T-cell (primary cell): ENCODE measurements around the gene PIP4K2A. TPM values are rescaled to one million over a fixed set of nuclear protein-coding genes. Genes with fewer than 3 reads are reported as not detected.

ENCODE experiments used
- ATAC-seq, 4 experiments: fragments of 200-7000 bp in 3 of 4; fragments of 150-1000 bp in 1 of 4; cut with Tn5 transposase; replicated peaks in 1 of 4; 1 replicate in 3 of 4; 2 replicates in 1 of 4; pipeline ENCODE4 v1.10.0; 2021; ENCODE audit warnings: moderate library complexity in 3 of 4, mild to moderate bottlenecking in 2 of 4, moderate number of reproducible peaks in 1 of 4
- CTCF ChIA-PET, 2 donors: fragments of 300-600 bp; sonication (Branson Sonifier 250); formaldehyde crosslinking; loops; one replicate each; lab custom pipeline; 2022; ENCODE audit warnings: antibody characterized with exemption in 2 of 2; lab: Charles Lee
- POLR2A ChIA-PET, 2 donors: fragments of 300-600 bp; sonication (Branson Sonifier 250); formaldehyde crosslinking; loops; one replicate each; lab custom pipeline; 2022; ENCODE audit warnings: antibody characterized with exemption in 2 of 2; lab: Charles Lee
- DNase-seq, 35 experiments: peaks; one replicate each; pipeline versions ENCODE4 v3.0.0 to v3.0.0-alpha.2; 2013 to 2023
- H3K27ac ChIP-seq: one replicate; pipeline ENCODE4 v1.5.1; 2013; ENCODE audit warnings: low read length
- H3K27me3 ChIP-seq, 2 experiments: replicated peaks in 1 of 2; 1 replicate in 1 of 2; 2 replicates in 1 of 2; pipeline versions ENCODE4 v1.6.1 to v1.7.0; 2013; ENCODE audit warnings: low read length in 1 of 2, mixed read lengths in 1 of 2; ENCODE audit not compliant: control insufficient read depth in 2 of 2, insufficient read depth in 2 of 2; ENCODE audit errors: extremely low read depth in 1 of 2
- H3K36me3 ChIP-seq, 2 donors: 1 replicate in 1 of 2; 2 replicates in 1 of 2; pipeline versions ENCODE4 v1.6.1 to v1.7.0; 2013; ENCODE audit warnings: low read length in 1 of 2; ENCODE audit not compliant: control insufficient read depth in 2 of 2, insufficient read depth in 1 of 2; ENCODE audit errors: extremely low read depth in 1 of 2
- H3K4me1 ChIP-seq, 2 experiments: 1 replicate in 1 of 2; 2 replicates in 1 of 2; pipeline versions ENCODE4 v1.6.1 to v1.7.0; 2013; ENCODE audit warnings: low read length in 2 of 2, mixed read lengths in 1 of 2; ENCODE audit not compliant: insufficient read depth in 2 of 2, control insufficient read depth in 1 of 2; ENCODE audit errors: extremely low read depth in 1 of 2
- H3K4me3 ChIP-seq, 2 donors: 1 replicate in 1 of 2; 2 replicates in 1 of 2; pipeline versions ENCODE4 v1.5.1 to v1.7.0; 2013; ENCODE audit warnings: mild to moderate bottlenecking in 2 of 2, low read length in 1 of 2, moderate library complexity in 1 of 2; ENCODE audit not compliant: control insufficient read depth in 1 of 2; ENCODE audit errors: extremely low read depth in 1 of 2
- H3K9me3 ChIP-seq: 2 replicates; pipeline ENCODE4 v1.7.0; 2013
- H3K27ac Mint-ChIP-seq, 2 donors: one replicate each; pipeline ENCODE4 v1.8.0; 2020 to 2021; ENCODE audit warnings: mild to moderate bottlenecking in 2 of 2, mixed read lengths in 2 of 2
- H3K27me3 Mint-ChIP-seq, 2 donors: one replicate each; pipeline ENCODE4 v1.8.0; 2021 to 2022; ENCODE audit warnings: mixed read lengths in 2 of 2
- H3K36me3 Mint-ChIP-seq: one replicate; pipeline ENCODE4 v1.8.0; 2021; ENCODE audit warnings: mixed read lengths
- H3K4me1 Mint-ChIP-seq, 3 donors: one replicate each; pipeline ENCODE4 v1.8.0; 2020 to 2022; ENCODE audit warnings: mixed read lengths in 3 of 3, mild to moderate bottlenecking in 1 of 3
- H3K4me3 Mint-ChIP-seq, 3 donors: one replicate each; pipeline ENCODE4 v1.8.0; 2020 to 2022; ENCODE audit warnings: mild to moderate bottlenecking in 3 of 3, mixed read lengths in 3 of 3, moderate library complexity in 3 of 3
- H3K9me3 Mint-ChIP-seq, 3 donors: one replicate each; pipeline ENCODE4 v1.8.0; 2020 to 2022; ENCODE audit warnings: mixed read lengths in 3 of 3
- WGBS: methylation state at CpG from one replicate; pipeline ENCODE4 v1.1.5; 2013; ENCODE audit warnings: missing lambda C conversion rate; ENCODE audit not compliant: insufficient coverage; 5-methylcytosine and 5-hydroxymethylcytosine counted together
- total RNA-seq, 35 experiments: library from RNA in 6 of 35; stranded (reverse) in 6 of 35; fragments of 120-200 nt in 1 of 35; gene quantifications; one replicate each; pipeline versions ENCODE4 v1.2.1 to v1.2.4 and lab custom pipeline; 2013 to 2026

The PIP4K2A gene
- total RNA-seq, 5 donors from 2014 or later (not counting 1 experiment from before 2014, with no cell fraction given), result 129 to 238 (median 160) TPM

- Mint-ChIP-seq H3K4me3 (peak overlapping the region; percentile 11 to 42 (median 18)), H3K9me3 (no peaks in the 10 kb centered on the region), H3K27ac (peak overlapping the region; percentile 77 to 88), H3K4me1 (peaks cover 89 to 96% (median 95%) of the 10 kb centered on the region in 3 donors), H3K27me3 (no peaks in the 10 kb centered on the region), H3K36me3 (peaks cover 16% of the 10 kb centered on the region)
- peak overlapping the region; percentile 45 for H3K27ac ChIP-seq
- no peaks in the 10 kb centered on the region for H3K27me3 ChIP-seq
- ChIA-PET POLR2A (interaction anchor here in 1 of 2 donors (0.7 kb wide), 1 partner anchor 45 kb away, joined by 3 read pairs; no protein-coding TSS in a partner anchor), CTCF (interaction anchor here in 1 of 2 donors (0.6 to 1.9 kb wide), 3 partner anchors 12 to 1835 kb away, joined by 3 to 7 read pairs (median 3); no protein-coding TSS in a partner anchor)
- peaks cover 66 to 74% of the 10 kb centered on the region in 2 experiments for H3K4me1 ChIP-seq
- no peak overlapping the region for H3K4me3 ChIP-seq
- H3K9me3 ChIP-seq, result no peaks in the 10 kb centered on the region
- H3K36me3 ChIP-seq, result peaks cover 0 to 12% of the 10 kb centered on the region in 2 donors
- no CpG with 5 or more reads among the region's 3 CpGs for WGBS
- ATAC-seq (no peak), DNase-seq (no peak)
These were observed 96.9 kb downstream of the PIP4K2A start for GRCh38 chr10:22617516-22617915.

DNA sequence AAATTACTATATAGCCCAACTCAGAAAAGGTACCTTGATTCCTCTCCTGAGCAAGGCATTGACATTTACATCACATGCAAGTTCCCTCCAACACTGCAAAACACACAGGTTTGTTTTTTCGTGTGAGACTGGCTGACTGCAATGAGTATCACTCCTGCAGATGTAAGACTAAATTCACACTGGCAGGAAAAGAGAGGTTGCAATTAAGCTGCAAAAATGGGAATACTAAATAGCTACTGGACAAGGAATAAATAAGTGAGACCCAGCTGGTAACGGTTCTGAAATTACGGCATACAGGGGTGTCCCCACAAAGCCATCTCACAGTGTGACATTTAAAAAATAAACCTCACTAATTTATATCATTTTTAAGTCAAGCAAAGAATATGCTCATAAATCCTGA is 97.3 kb downstream of the PIP4K2A start:
- Mint-ChIP-seq H3K27ac (peak overlapping the region; percentile 77 to 88), H3K36me3 (peaks cover 16% of the 10 kb centered on the region), H3K4me1 (peaks cover 89 to 97% (median 96%) of the 10 kb centered on the region in 3 donors), H3K9me3 (no peaks in the 10 kb centered on the region), H3K4me3 (no peak overlapping the region), H3K27me3 (no peaks in the 10 kb centered on the region)
- no peaks in the 10 kb centered on the region for H3K27me3 ChIP-seq
- H3K9me3 ChIP-seq, result no peaks in the 10 kb centered on the region
- H3K36me3 ChIP-seq, result peaks cover 0 to 12% of the 10 kb centered on the region in 2 donors
- ATAC-seq (no peak), DNase-seq (no peak)
- WGBS, result no CpG with 5 or more reads among the region's 3 CpGs
- CTCF ChIA-PET, result interaction anchor here in 1 of 2 donors (0.6 to 1.9 kb wide), 4 partner anchors 8 to 171 kb away, joined by 3 to 8 read pairs (median 5); no protein-coding TSS in a partner anchor
- POLR2A ChIA-PET, result interaction anchor here in 1 of 2 donors (0.7 to 1.3 kb wide), 4 partner anchors 9 to 372 kb away, joined by 3 to 16 read pairs (median 4); no protein-coding TSS in a partner anchor
- peak overlapping the region; percentile 93 for H3K27ac ChIP-seq
- H3K4me1 ChIP-seq, result peaks cover 71 to 74% of the 10 kb centered on the region in 2 experiments
- no peak overlapping the region for H3K4me3 ChIP-seq

GRCh38 chr10:22615819-22616499 is 98.4 kb downstream of the PIP4K2A start:
- CTCF ChIA-PET, result interaction anchor here (0.5 to 1.8 kb wide), 7 partner anchors 8 to 89 kb away, joined by 3 to 8 read pairs (median 3); no protein-coding TSS in a partner anchor
- 26% methylated on average over 5 of the region's 11 CpGs for WGBS
- H3K4me1 Mint-ChIP-seq, result peaks cover 87 to 97% (median 96%) of the 10 kb centered on the region in 3 donors
- peak overlapping the region; percentile 57 to 64 (median 61) for H3K4me3 Mint-ChIP-seq
- H3K36me3 ChIP-seq, result peaks cover 0 to 8% of the 10 kb centered on the region in 2 donors
- H3K27me3 Mint-ChIP-seq, result no peaks in the 10 kb centered on the region
- H3K36me3 Mint-ChIP-seq, result peaks cover 9% of the 10 kb centered on the region
- no peaks in the 10 kb centered on the region for H3K9me3 ChIP-seq
- POLR2A ChIA-PET, result interaction anchor here (0.6 to 1.3 kb wide), 9 partner anchors 10 to 374 kb away, joined by 3 to 16 read pairs (median 3); no protein-coding TSS in a partner anchor
- H3K27ac Mint-ChIP-seq, result peak overlapping the region; percentile 96 to 99
- DNase-seq, result peak in 13 of 35 experiments; percentile 10 to 70 (median 33)
- ATAC-seq, result peak in 3 of 4 experiments; percentile 13 to 24 (median 17)
- no peaks in the 10 kb centered on the region for H3K27me3 ChIP-seq
- peaks cover 72 to 75% of the 10 kb centered on the region in 2 experiments for H3K4me1 ChIP-seq
- peak overlapping the region; percentile 93 for H3K27ac ChIP-seq
- H3K4me3 ChIP-seq, result no peak overlapping the region
- H3K9me3 Mint-ChIP-seq, result no peaks in the 10 kb centered on the region

- Histone ChIP-seq H3K4me3 (no peak overlapping the region), H3K4me1 (peaks cover 70 to 84% of the 10 kb centered on the region in 2 experiments), H3K27me3 (no peaks in the 10 kb centered on the region), H3K9me3 (no peaks in the 10 kb centered on the region), H3K27ac (peak overlapping the region; percentile 93), H3K36me3 (peaks cover 0 to 11% of the 10 kb centered on the region in 2 donors)
- Mint-ChIP-seq H3K36me3 (peaks cover 11% of the 10 kb centered on the region), H3K27me3 (no peaks in the 10 kb centered on the region), H3K27ac (peak overlapping the region; percentile 96 to 99), H3K9me3 (peaks cover 0 to 1% (median 0%) of the 10 kb centered on the region in 3 donors), H3K4me1 (peaks cover 87 to 97% (median 96%) of the 10 kb centered on the region in 3 donors), H3K4me3 (peak overlapping the region in 2 of 3 donors; percentile 61 to 64)
- 75% methylated on average over 1 of the region's 2 CpGs for WGBS
- ChIA-PET CTCF (interaction anchor here (0.9 to 1.9 kb wide), 5 partner anchors 9 to 41 kb away, joined by 3 to 7 read pairs (median 4); no protein-coding TSS in a partner anchor), POLR2A (interaction anchor here in 1 of 2 donors (0.7 kb wide), 1 partner anchor 24 kb away, joined by 3 read pairs; no protein-coding TSS in a partner anchor)
- no peak for DNase-seq
- ATAC-seq, result no peak
These were observed 99.3 kb downstream of the PIP4K2A start for GRCh38 chr10:22615101-22615500.

DNA sequence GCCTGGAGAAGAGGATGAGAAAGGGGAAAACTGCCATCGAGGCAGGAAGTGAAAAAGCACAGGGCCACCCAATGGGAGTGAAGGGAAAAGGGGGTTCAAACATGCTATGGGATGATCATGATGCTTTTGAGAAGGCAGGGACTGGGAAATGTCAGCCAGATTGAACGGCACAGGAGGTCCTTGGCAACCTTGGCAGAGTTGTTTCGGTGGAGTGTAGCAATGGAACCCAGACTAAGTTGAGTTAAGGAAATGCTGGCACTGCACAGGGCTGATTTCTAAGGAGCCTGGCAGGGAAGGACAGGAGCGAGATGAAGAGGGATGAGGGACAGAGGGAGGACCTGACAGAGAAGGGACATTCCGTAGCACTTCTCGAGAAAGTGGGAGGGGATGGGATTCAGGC is 101.4 kb downstream of the PIP4K2A start:
- H3K9me3 Mint-ChIP-seq, result peaks cover 0 to 5% (median 0%) of the 10 kb centered on the region in 3 donors
- H3K27me3 Mint-ChIP-seq, result no peaks in the 10 kb centered on the region
- Histone ChIP-seq H3K9me3 (no peaks in the 10 kb centered on the region), H3K36me3 (peaks cover 0 to 25% of the 10 kb centered on the region in 2 donors), H3K27ac (peak overlapping the region; percentile 93), H3K4me1 (peaks cover 75 to 80% of the 10 kb centered on the region in 2 experiments), H3K27me3 (no peaks in the 10 kb centered on the region), H3K4me3 (no peak overlapping the region)
- H3K4me3 Mint-ChIP-seq, result peak overlapping the region; percentile 72 to 82 (median 79)
- peak overlapping the region; percentile 96 to 99 for H3K27ac Mint-ChIP-seq
- peaks cover 88 to 100% (median 99%) of the 10 kb centered on the region in 3 donors for H3K4me1 Mint-ChIP-seq
- ChIA-PET POLR2A (interaction anchor here (0.5 to 1.1 kb wide), 2 partner anchors 52 to 65 kb away, joined by 3 read pairs; no protein-coding TSS in a partner anchor), CTCF (interaction anchor here (0.5 to 2.7 kb wide), 8 partner anchors 10 to 376 kb away, joined by 3 to 15 read pairs (median 6); no protein-coding TSS in a partner anchor)
- WGBS, result 91% methylated on average over 6 of the region's 6 CpGs
- ATAC-seq (no peak), DNase-seq (no peak)
- H3K36me3 Mint-ChIP-seq, result peaks cover 29% of the 10 kb centered on the region
